ENCODE data around the gene MAML3.

The MAML3 gene

GRCh38 chr4:139985401-139985800 lies 168.6 kb downstream of the MAML3 start:
- no peaks in the 10 kb centered on the region for H3K27me3 ChIP-seq (ENCODE audit: control insufficient read depth in 3 of 3, insufficient read depth in 3 of 3, low read depth in 1 of 3, low read length in 3 of 3)
- no peak overlapping the region for H3K9ac ChIP-seq (ENCODE audit: low read depth, low read length, poor library complexity)
- H3K27ac ChIP-seq (replicated peaks; ENCODE audit: low read length): no peak overlapping the region
- H3K18ac ChIP-seq (ENCODE audit: low read length): no peak overlapping the region
- H3K14ac ChIP-seq (ENCODE audit: low read length): no peak overlapping the region
- no peak for DNase-seq (ENCODE audit: low spot score)
- H4K8ac ChIP-seq (ENCODE audit: low read depth, low read length): no peak overlapping the region
- no peak overlapping the region for H2BK12ac ChIP-seq (ENCODE audit: low read length)
- H3K4me2 ChIP-seq (ENCODE audit: insufficient read depth, low read length, poor library complexity, severe bottlenecking): no peak overlapping the region
- H4K91ac ChIP-seq (ENCODE audit: low read depth, low read length, poor library complexity): no peak overlapping the region
- H2BK5ac ChIP-seq (ENCODE audit: low read length): no peak overlapping the region
- H2BK15ac ChIP-seq (ENCODE audit: low read length): no peak overlapping the region
- no peaks in the 10 kb centered on the region for H3K9me3 ChIP-seq (replicated peaks in 1 of 2; ENCODE audit: control insufficient read depth in 2 of 2, insufficient read depth in 1 of 2, low read depth in 1 of 2, low read length in 2 of 2)
- H2AFZ ChIP-seq (ENCODE audit: low read length): no peak overlapping the region
- no peaks in the 10 kb centered on the region for H3K79me1 ChIP-seq (ENCODE audit: low read depth, low read length)
- no peak overlapping the region for H3K4me3 ChIP-seq (ENCODE audit: low read length in 2 of 2)
- H3K36me3 ChIP-seq (replicated peaks in 1 of 2; ENCODE audit: control insufficient read depth in 2 of 2, insufficient read depth in 2 of 2, low read length in 2 of 2): no peaks in the 10 kb centered on the region
- H2AK5ac ChIP-seq (ENCODE audit: low read depth, low read length): no peak overlapping the region
- H3K4me1 ChIP-seq (ENCODE audit: control insufficient read depth in 2 of 2, insufficient read depth in 1 of 2, low read depth in 1 of 2, low read length in 2 of 2): peaks cover 13 to 23% of the 10 kb centered on the region in 2 donors
- no peak overlapping the region for H2BK120ac ChIP-seq (ENCODE audit: low read depth, low read length)
- no peak overlapping the region for H3K4ac ChIP-seq (ENCODE audit: low read length)
- H3K23ac ChIP-seq (ENCODE audit: low read depth, low read length, poor library complexity): no peak overlapping the region

GRCh38 chr4:139984471-139984870 lies 169.5 kb downstream of the MAML3 start:
- H3K4me3 ChIP-seq (ENCODE audit: low read length in 2 of 2): no peak overlapping the region
- WGBS, 2 donors (ENCODE audit: extremely low coverage in 2 of 2, insufficient read length in 2 of 2, insufficient replicate concordance in 1 of 2): no CpG with 5 or more reads among the region's 1 CpG
- H2BK15ac ChIP-seq (ENCODE audit: low read length): no peak overlapping the region
- no peak overlapping the region for H3K4me2 ChIP-seq (ENCODE audit: insufficient read depth, low read length, poor library complexity, severe bottlenecking)
- H4K91ac ChIP-seq (ENCODE audit: low read depth, low read length, poor library complexity): no peak overlapping the region
- H2BK120ac ChIP-seq (ENCODE audit: low read depth, low read length): no peak overlapping the region
- no peak overlapping the region for H2AFZ ChIP-seq (ENCODE audit: low read length)
- no peaks in the 10 kb centered on the region for H3K27me3 ChIP-seq (ENCODE audit: control insufficient read depth in 3 of 3, insufficient read depth in 3 of 3, low read depth in 1 of 3, low read length in 3 of 3)
- H3K23ac ChIP-seq (ENCODE audit: low read depth, low read length, poor library complexity): no peak overlapping the region
- H4K8ac ChIP-seq (ENCODE audit: low read depth, low read length): no peak overlapping the region
- H2BK12ac ChIP-seq (ENCODE audit: low read length): no peak overlapping the region
- H3K79me1 ChIP-seq (ENCODE audit: low read depth, low read length): no peaks in the 10 kb centered on the region
- DNase-seq (ENCODE audit: low spot score): no peak
- no peak overlapping the region for H3K9ac ChIP-seq (ENCODE audit: low read depth, low read length, poor library complexity)
- H3K18ac ChIP-seq (ENCODE audit: low read length): no peak overlapping the region
- no peaks in the 10 kb centered on the region for H3K36me3 ChIP-seq (replicated peaks in 1 of 2; ENCODE audit: control insufficient read depth in 2 of 2, insufficient read depth in 2 of 2, low read length in 2 of 2)
- peaks cover 1 to 9% of the 10 kb centered on the region in 2 donors for H3K9me3 ChIP-seq (replicated peaks in 1 of 2; ENCODE audit: control insufficient read depth in 2 of 2, insufficient read depth in 1 of 2, low read depth in 1 of 2, low read length in 2 of 2)
- H3K4me1 ChIP-seq (ENCODE audit: control insufficient read depth in 2 of 2, insufficient read depth in 1 of 2, low read depth in 1 of 2, low read length in 2 of 2): peaks cover 11 to 23% of the 10 kb centered on the region in 2 donors
- H3K14ac ChIP-seq (ENCODE audit: low read length): no peak overlapping the region
- no peak overlapping the region for H3K4ac ChIP-seq (ENCODE audit: low read length)
- no peak overlapping the region for H2BK5ac ChIP-seq (ENCODE audit: low read length)
- H2AK5ac ChIP-seq (ENCODE audit: low read depth, low read length): no peak overlapping the region
- no peak overlapping the region for H3K27ac ChIP-seq (replicated peaks; ENCODE audit: low read length)

GRCh38 chr4:139978692-139979091 lies 175.3 kb downstream of the MAML3 start:
- H3K27me3 ChIP-seq (ENCODE audit: control insufficient read depth in 3 of 3, insufficient read depth in 3 of 3, low read depth in 1 of 3, low read length in 3 of 3): no peaks in the 10 kb centered on the region
- H3K4ac ChIP-seq (ENCODE audit: low read length): no peak overlapping the region
- H3K23ac ChIP-seq (ENCODE audit: low read depth, low read length, poor library complexity): no peak overlapping the region
- H3K27ac ChIP-seq (replicated peaks; ENCODE audit: low read length): no peak overlapping the region
- no peak overlapping the region for H2BK120ac ChIP-seq (ENCODE audit: low read depth, low read length)
- H3K4me1 ChIP-seq (ENCODE audit: control insufficient read depth in 2 of 2, insufficient read depth in 1 of 2, low read depth in 1 of 2, low read length in 2 of 2): peaks cover 0 to 12% of the 10 kb centered on the region in 2 donors
- H2BK15ac ChIP-seq (ENCODE audit: low read length): no peak overlapping the region
- no peak overlapping the region for H3K4me3 ChIP-seq (ENCODE audit: low read length in 2 of 2)
- H2BK12ac ChIP-seq (ENCODE audit: low read length): no peak overlapping the region
- H4K91ac ChIP-seq (ENCODE audit: low read depth, low read length, poor library complexity): no peak overlapping the region
- no peak overlapping the region for H2AFZ ChIP-seq (ENCODE audit: low read length)
- no peak overlapping the region for H3K9ac ChIP-seq (ENCODE audit: low read depth, low read length, poor library complexity)
- H3K9me3 ChIP-seq (replicated peaks in 1 of 2; ENCODE audit: control insufficient read depth in 2 of 2, insufficient read depth in 1 of 2, low read depth in 1 of 2, low read length in 2 of 2): peaks cover 1 to 12% of the 10 kb centered on the region in 2 donors
- H3K14ac ChIP-seq (ENCODE audit: low read length): no peak overlapping the region
- DNase-seq (ENCODE audit: low spot score): no peak
- no CpG with 5 or more reads among the region's 2 CpGs for WGBS, 2 donors (ENCODE audit: extremely low coverage in 2 of 2, insufficient read length in 2 of 2, insufficient replicate concordance in 1 of 2)
- no peak overlapping the region for H3K18ac ChIP-seq (ENCODE audit: low read length)
- H2BK5ac ChIP-seq (ENCODE audit: low read length): no peak overlapping the region
- no peak overlapping the region for H4K8ac ChIP-seq (ENCODE audit: low read depth, low read length)
- H2AK5ac ChIP-seq (ENCODE audit: low read depth, low read length): no peak overlapping the region
- H3K79me1 ChIP-seq (ENCODE audit: low read depth, low read length): no peaks in the 10 kb centered on the region
- no peak overlapping the region for H3K4me2 ChIP-seq (ENCODE audit: insufficient read depth, low read length, poor library complexity, severe bottlenecking)
- no peaks in the 10 kb centered on the region for H3K36me3 ChIP-seq (replicated peaks in 1 of 2; ENCODE audit: control insufficient read depth in 2 of 2, insufficient read depth in 2 of 2, low read length in 2 of 2)

GRCh38 chr4:139977838-139978609 lies 176.0 kb downstream of the MAML3 start:
- Histone ChIP-seq H3K27ac (replicated peaks; ENCODE audit: low read length) (no peak overlapping the region), H3K4me3 (ENCODE audit: low read length in 2 of 2) (no peak overlapping the region)

More at GRCh38 chr4:139977838-139978609, 176.0 kb downstream of the MAML3 start:
- no peak overlapping the region for H4K8ac ChIP-seq (ENCODE audit: low read depth, low read length)
- H3K9ac ChIP-seq (ENCODE audit: low read depth, low read length, poor library complexity): no peak overlapping the region
- H2BK12ac ChIP-seq (ENCODE audit: low read length): no peak overlapping the region
- no peak overlapping the region for H2BK120ac ChIP-seq (ENCODE audit: low read depth, low read length)
- H3K23ac ChIP-seq (ENCODE audit: low read depth, low read length, poor library complexity): no peak overlapping the region
- H2BK15ac ChIP-seq (ENCODE audit: low read length): no peak overlapping the region
- H3K4ac ChIP-seq (ENCODE audit: low read length): no peak overlapping the region
- no peak overlapping the region for H3K18ac ChIP-seq (ENCODE audit: low read length)
- no peaks in the 10 kb centered on the region for H3K27me3 ChIP-seq (ENCODE audit: control insufficient read depth in 3 of 3, insufficient read depth in 3 of 3, low read depth in 1 of 3, low read length in 3 of 3)
- no peak overlapping the region for H3K14ac ChIP-seq (ENCODE audit: low read length)
- H3K4me2 ChIP-seq (ENCODE audit: insufficient read depth, low read length, poor library complexity, severe bottlenecking): no peak overlapping the region
- no peaks in the 10 kb centered on the region for H3K79me1 ChIP-seq (ENCODE audit: low read depth, low read length)
- no CpG with 5 or more reads among the region's 3 CpGs for WGBS, 2 donors (ENCODE audit: extremely low coverage in 2 of 2, insufficient read length in 2 of 2, insufficient replicate concordance in 1 of 2)
- no peak overlapping the region for H2BK5ac ChIP-seq (ENCODE audit: low read length)
- H4K91ac ChIP-seq (ENCODE audit: low read depth, low read length, poor library complexity): no peak overlapping the region
- H3K4me1 ChIP-seq (ENCODE audit: control insufficient read depth in 2 of 2, insufficient read depth in 1 of 2, low read depth in 1 of 2, low read length in 2 of 2): peaks cover 2 to 18% of the 10 kb centered on the region in 2 donors
- H2AK5ac ChIP-seq (ENCODE audit: low read depth, low read length): no peak overlapping the region
- H2AFZ ChIP-seq (ENCODE audit: low read length): no peak overlapping the region
- no peak for DNase-seq (ENCODE audit: low spot score)
- peaks cover 1 to 12% of the 10 kb centered on the region in 2 donors for H3K9me3 ChIP-seq (replicated peaks in 1 of 2; ENCODE audit: control insufficient read depth in 2 of 2, insufficient read depth in 1 of 2, low read depth in 1 of 2, low read length in 2 of 2)
- no peaks in the 10 kb centered on the region for H3K36me3 ChIP-seq (replicated peaks in 1 of 2; ENCODE audit: control insufficient read depth in 2 of 2, insufficient read depth in 2 of 2, low read length in 2 of 2)
